Embryonic facial prominence (tissue), 1 donor: ENCODE data around the gene ZNF521.

Experiments used
- DNase-seq: peaks from one replicate; pipeline ENCODE4 v3.0.0-alpha.2; 2016; ENCODE audit errors: extremely low spot score

Gene ZNF521

GRCh38 chr18:25075783-25076182 is 276.2 kb downstream of the ZNF521 start:
- DNase-seq, result no peak

GRCh38 chr18:25075331-25075730 is 276.6 kb downstream of the ZNF521 start:
- DNase-seq, result no peak

- DNase-seq, result no peak
Observed at GRCh38 chr18:25074925-25075324, 277.0 kb downstream of the ZNF521 start.

- no peak for DNase-seq
Observed at GRCh38 chr18:25072205-25072604, 279.8 kb downstream of the ZNF521 start.

- no peak for DNase-seq
Observed at GRCh38 chr18:25067275-25068025, 284.5 kb downstream of the ZNF521 start.

GRCh38 chr18:25066516-25066915 is 285.4 kb downstream of the ZNF521 start:
- DNase-seq, result no peak

- no peak for DNase-seq
Observed at GRCh38 chr18:25062720-25063119, 289.2 kb downstream of the ZNF521 start.

- DNase-seq, result no peak
Observed at GRCh38 chr18:25061395-25061794, 290.6 kb downstream of the ZNF521 start.

GRCh38 chr18:25058521-25058920 is 293.4 kb downstream of the ZNF521 start:
- DNase-seq, result no peak

GRCh38 chr18:25057491-25058050 is 294.4 kb downstream of the ZNF521 start:
- no peak for DNase-seq

GRCh38 chr18:25056429-25056828 is 295.5 kb downstream of the ZNF521 start:
- DNase-seq, result no peak

GRCh38 chr18:25055076-25055475 is 296.9 kb downstream of the ZNF521 start:
- DNase-seq, result no peak

- DNase-seq, result no peak
Observed at GRCh38 chr18:25053466-25053865, 298.5 kb downstream of the ZNF521 start.

GRCh38 chr18:25052511-25052921 is 299.4 kb downstream of the ZNF521 start:
- DNase-seq, result no peak

- DNase-seq, result no peak
Observed at GRCh38 chr18:25050605-25051004, 301.4 kb downstream of the ZNF521 start.

- no peak for DNase-seq
Observed at GRCh38 chr18:25047983-25048382, 304.0 kb downstream of the ZNF521 start.

GRCh38 chr18:25047421-25047820 is 304.5 kb downstream of the ZNF521 start:
- DNase-seq, result no peak

- no peak for DNase-seq
Observed at GRCh38 chr18:25044694-25045093, 307.3 kb downstream of the ZNF521 start.

- no peak for DNase-seq
Observed at GRCh38 chr18:25043104-25043503, 308.9 kb downstream of the ZNF521 start.

GRCh38 chr18:25042641-25043051 is 309.3 kb downstream of the ZNF521 start:
- DNase-seq, result no peak

GRCh38 chr18:25039781-25040180 is 312.2 kb downstream of the ZNF521 start:
- no peak for DNase-seq

GRCh38 chr18:25038261-25038660 is 313.7 kb downstream of the ZNF521 start:
- no peak for DNase-seq

GRCh38 chr18:25033747-25034471 is 318.1 kb downstream of the ZNF521 start:
- no peak for DNase-seq
